ENCODE measurements around the gene NFIA. TPM values are rescaled to one million over a fixed set of nuclear protein-coding genes. Genes with fewer than 3 reads are reported as not detected.

The NFIA gene
- total RNA-seq, 4 donors from 2014 or later = 32.0 to 160 (median 32.9) TPM

GRCh38 chr1:61259379-61260148 is 177.2 kb downstream of the NFIA start:
- H3K4me3 ChIP-seq = no peak overlapping the region
- H3K9me3 ChIP-seq = no peaks in the 10 kb centered on the region
- H3K27me3 ChIP-seq = no peaks in the 10 kb centered on the region
- TF ChIP-seq CTCF (IDR thresholded peaks at IDR 0.05) = no peak
- no peak for TF ChIP-seq POLR2A (IDR thresholded peaks at IDR 0.05)
- no peak for DNase-seq
- no peak overlapping the region for H3K27ac ChIP-seq
- peaks cover 0 to 11% (median 0%) of the 10 kb centered on the region in 4 donors for H3K4me1 ChIP-seq
- no peaks in the 10 kb centered on the region for H3K36me3 ChIP-seq

- Histone ChIP-seq H3K36me3 (no peaks in the 10 kb centered on the region), H3K27ac (no peak overlapping the region), H3K4me3 (no peak overlapping the region), H3K4me1 (peaks cover 0 to 5% (median 0%) of the 10 kb centered on the region in 4 donors), H3K27me3 (no peaks in the 10 kb centered on the region), H3K9me3 (no peaks in the 10 kb centered on the region)
- no peak for DNase-seq
- TF ChIP-seq CTCF (IDR thresholded peaks at IDR 0.05) (no peak), POLR2A (IDR thresholded peaks at IDR 0.05) (no peak)
Observed at GRCh38 chr1:61260171-61260570, 177.8 kb downstream of the NFIA start.

GRCh38 chr1:61261595-61261994 is 179.2 kb downstream of the NFIA start:
- Histone ChIP-seq H3K27me3 (no peaks in the 10 kb centered on the region), H3K9me3 (no peaks in the 10 kb centered on the region), H3K27ac (no peak overlapping the region), H3K4me1 (no peaks in the 10 kb centered on the region), H3K36me3 (no peaks in the 10 kb centered on the region), H3K4me3 (no peak overlapping the region)
- DNase-seq = no peak
- TF ChIP-seq POLR2A (IDR thresholded peaks at IDR 0.05) = no peak
- no peak for TF ChIP-seq CTCF (IDR thresholded peaks at IDR 0.05)

- Histone ChIP-seq H3K4me3 (no peak overlapping the region), H3K27ac (no peak overlapping the region), H3K4me1 (no peaks in the 10 kb centered on the region), H3K27me3 (no peaks in the 10 kb centered on the region), H3K36me3 (no peaks in the 10 kb centered on the region), H3K9me3 (no peaks in the 10 kb centered on the region)
- TF ChIP-seq CTCF (IDR thresholded peaks at IDR 0.05) (no peak), POLR2A (IDR thresholded peaks at IDR 0.05) (no peak)
- no peak for DNase-seq
Observed at GRCh38 chr1:61263905-61264824, 181.8 kb downstream of the NFIA start.

GRCh38 chr1:61264825-61265242 is 182.5 kb downstream of the NFIA start:
- H3K36me3 ChIP-seq = no peaks in the 10 kb centered on the region
- DNase-seq = no peak
- H3K4me1 ChIP-seq = no peaks in the 10 kb centered on the region
- no peaks in the 10 kb centered on the region for H3K9me3 ChIP-seq
- H3K27me3 ChIP-seq = no peaks in the 10 kb centered on the region
- TF ChIP-seq CTCF (IDR thresholded peaks at IDR 0.05) = no peak
- TF ChIP-seq POLR2A (IDR thresholded peaks at IDR 0.05) = no peak
- H3K4me3 ChIP-seq = no peak overlapping the region
- no peak overlapping the region for H3K27ac ChIP-seq

Measured in Peyer's patch (tissue), 4 donors.